ENCODE measurements around the gene FAM107B.

DNA sequence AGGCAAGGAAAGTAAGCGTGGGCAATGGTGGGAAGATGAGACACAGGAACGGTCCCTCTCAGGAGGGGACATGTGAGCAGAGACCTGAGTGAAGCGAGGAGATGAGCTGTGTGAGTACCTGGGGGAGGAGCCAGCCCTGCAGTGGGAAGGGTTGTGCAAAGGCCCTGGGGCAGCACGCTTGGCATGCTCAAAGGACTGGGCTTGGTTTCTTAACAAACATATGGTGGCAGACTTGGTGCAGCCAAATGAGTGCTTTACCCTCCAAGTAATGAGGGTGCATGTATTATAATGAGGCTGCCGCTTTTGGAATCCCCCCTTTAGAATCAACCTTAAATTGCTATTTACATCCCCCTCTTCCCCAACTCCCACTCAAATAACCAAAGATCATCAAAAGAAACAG, 291.3 kb downstream of the FAM107B start:
- TF ChIP-seq, protein P1, sequence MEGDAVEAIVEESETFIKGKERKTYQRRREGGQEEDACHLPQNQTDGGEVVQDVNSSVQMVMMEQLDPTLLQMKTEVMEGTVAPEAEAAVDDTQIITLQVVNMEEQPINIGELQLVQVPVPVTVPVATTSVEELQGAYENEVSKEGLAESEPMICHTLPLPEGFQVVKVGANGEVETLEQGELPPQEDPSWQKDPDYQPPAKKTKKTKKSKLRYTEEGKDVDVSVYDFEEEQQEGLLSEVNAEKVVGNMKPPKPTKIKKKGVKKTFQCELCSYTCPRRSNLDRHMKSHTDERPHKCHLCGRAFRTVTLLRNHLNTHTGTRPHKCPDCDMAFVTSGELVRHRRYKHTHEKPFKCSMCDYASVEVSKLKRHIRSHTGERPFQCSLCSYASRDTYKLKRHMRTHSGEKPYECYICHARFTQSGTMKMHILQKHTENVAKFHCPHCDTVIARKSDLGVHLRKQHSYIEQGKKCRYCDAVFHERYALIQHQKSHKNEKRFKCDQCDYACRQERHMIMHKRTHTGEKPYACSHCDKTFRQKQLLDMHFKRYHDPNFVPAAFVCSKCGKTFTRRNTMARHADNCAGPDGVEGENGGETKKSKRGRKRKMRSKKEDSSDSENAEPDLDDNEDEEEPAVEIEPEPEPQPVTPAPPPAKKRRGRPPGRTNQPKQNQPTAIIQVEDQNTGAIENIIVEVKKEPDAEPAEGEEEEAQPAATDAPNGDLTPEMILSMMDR (IDR thresholded peaks at IDR 0.05) = no peak
- no peak for TF ChIP-seq EZH2 (IDR thresholded peaks at IDR 0.05)

Measured in neural progenitor cell (in vitro differentiated cells).